NOMO-1 treated with dmso at 0.1 percent for 144 hours (cell line): Measurements from ENCODE around the gene DAZAP1.

Experiments
- DNase-seq: peaks from one replicate; lab custom pipeline; 2025; ENCODE audit not compliant: unreplicated experiment; lab: John Stamatoyannopoulos, UW

The DAZAP1 gene

GRCh38 chr19:1393841-1394240 is 13.5 kb upstream of the DAZAP1 start:
- no peak for DNase-seq

DNA sequence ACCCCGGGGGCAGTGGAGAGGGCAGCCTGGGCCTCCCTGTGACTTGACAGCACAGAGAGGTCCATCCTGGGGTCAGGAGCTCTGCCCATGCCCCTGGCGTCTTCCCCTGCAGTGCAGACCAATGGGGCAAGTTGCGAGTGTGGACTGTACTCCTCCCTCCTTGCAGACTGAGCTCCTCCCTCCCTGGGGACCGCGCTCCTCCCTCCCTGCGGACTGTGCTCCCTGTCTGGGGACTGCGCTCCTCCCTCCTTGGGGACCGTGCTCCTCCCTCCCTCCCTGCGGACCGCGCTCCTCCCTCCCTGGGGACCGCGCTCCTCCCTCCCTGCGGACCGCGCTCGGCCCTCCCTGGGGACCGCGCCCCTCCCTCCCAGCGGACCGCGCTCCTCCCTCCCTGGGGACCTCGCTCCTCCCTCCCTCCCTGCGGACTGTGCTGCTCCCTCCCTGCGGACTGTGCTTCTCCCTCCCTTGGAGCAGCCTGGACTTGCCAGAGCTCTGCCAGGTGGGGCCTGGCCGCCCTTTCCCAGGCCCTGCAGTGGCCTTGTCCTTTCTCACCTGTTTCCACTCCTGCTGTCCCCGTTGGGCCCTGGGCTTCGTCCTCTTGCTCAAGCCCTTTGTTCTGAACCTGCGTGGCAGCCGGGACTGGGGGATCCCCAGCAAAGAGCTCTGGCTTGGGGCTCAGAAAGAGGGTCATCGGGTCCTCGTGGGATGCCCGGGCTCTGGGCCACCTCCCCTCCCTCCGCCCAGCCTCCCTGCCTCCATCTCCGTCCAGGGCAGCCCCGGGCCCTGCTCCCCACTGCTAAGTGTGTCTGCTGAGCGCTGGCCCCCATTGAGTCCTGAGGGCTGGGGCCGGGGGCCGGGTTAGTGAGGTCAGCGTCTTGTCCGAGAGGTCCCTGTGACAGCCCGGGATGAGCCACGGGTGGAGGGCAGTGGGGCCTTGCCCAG is 12.9 kb upstream of the DAZAP1 start:
- no peak for DNase-seq

DNA sequence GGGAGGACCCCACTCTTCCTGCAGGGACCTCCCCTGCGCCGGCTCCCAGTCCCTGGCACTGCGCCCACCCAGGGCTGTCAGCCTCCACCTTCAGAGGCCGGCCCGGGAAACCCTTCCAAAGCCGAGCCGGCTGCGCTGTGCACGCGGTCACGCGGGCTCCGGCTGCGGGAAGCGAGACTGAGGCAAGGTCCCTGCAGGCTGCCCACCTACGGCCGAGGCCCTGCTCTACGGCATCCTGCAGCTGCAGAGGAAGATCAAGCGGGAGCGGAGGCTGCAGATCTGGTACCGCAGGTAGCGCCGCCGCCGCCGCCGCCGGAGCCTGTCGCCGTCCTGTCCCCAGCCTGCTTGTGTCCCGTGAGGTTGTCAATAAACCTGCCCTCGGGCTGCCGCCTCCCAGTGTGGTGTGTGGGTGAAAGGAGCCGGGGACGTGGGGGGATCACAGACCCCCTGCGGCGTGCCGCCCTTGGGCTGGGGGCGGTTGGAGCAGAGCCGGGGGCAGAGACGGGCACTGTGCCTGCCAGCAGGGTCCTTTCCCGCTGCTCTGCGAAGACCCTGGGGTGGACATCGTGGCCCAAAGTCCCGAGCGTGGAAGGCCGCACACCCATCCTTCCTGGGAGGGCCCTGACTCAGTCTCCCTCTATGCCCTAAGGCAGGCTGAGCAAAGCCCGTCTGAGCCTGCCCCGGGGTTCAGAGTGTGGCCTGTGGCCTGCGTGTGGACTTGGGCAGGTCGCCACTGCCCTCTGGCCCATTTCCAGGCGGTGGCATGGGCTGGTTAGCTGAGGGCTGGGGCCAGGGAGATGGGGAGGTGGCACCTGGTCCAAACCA is 12.0 kb upstream of the DAZAP1 start:
- no peak for DNase-seq

DNA sequence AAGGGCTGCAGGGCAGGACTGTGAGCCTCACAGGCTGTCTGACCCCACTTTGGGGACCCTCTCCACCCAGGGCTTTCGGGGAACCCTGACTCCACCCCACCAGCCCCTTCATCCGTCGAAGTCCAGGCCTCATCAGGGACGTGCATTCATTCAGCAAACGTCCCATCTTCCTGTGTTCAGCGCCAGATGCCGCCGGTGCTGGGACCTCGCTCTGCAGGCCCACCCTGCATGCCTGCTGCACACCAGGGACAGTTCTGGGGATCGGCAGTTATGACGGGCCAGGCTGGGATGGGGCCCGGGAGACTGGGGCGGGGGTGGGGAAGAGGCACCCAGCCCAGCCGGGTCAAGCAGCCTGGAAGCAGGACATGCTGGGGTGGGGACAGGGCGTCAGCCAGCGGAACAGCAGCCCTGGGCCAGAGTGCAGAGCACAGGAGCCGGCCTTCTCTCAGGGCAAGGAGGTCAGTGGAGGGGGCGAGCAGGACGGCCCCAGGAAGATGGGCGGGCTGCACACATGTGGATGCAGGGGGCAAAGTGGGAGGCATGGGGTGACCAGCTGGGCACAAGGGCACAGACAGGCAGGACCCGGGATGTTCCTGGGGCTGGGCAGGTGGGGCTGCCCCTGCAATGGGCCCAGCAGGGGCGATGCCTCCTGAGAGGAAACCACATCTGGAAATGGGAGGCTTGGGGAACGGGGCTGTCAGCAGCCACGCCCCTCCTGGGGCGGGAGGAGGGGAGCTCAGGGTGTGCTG is 11.2 kb upstream of the DAZAP1 start:
- DNase-seq, result no peak

DNA sequence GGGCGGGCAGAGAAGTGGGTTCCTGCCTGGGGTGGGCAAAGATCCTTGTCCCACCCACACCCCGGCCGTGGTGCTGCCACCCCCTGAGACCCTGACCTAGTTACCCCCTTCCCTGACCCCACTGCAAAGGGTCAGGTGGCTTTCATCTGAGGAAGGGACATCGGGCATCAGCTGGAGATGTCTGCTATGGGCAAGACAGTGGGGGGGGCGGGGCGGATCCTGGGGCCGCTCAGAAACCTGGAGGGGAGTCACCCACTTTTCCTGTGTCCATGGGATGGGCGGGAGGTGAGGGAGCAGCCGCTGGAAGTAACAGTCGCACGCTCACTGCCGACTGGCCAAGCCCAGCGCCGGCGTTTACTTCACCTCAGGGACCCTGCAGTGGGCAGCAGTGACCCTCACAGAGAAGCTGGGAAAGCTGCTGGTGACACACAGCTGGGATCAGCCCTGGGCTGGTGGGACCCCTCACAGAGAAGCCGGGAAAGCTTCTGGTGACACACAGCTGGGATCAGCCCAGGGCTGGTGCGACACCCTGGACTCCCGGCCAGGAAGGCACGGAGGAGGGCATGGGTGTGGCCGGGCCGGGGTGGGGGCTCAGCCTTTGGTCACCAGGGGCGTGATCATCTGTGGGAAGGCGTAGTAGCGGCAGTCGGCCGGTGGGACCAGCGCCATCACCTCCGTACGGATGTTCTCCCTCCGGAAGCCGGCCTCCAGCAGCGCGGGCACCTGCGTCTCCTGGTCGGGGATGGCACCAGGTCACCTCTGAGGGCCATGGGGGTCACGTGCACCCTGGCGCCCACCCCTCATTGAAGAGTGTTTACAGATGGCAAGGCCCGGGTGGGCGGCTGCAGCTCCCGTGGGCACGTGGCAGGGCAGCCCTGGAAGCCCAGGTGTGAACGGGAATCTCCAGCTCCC is 10.4 kb upstream of the DAZAP1 start:
- DNase-seq, result no peak

- DNase-seq, result no peak
These were observed 9.5 kb upstream of the DAZAP1 start for GRCh38 chr19:1397838-1398237.

GRCh38 chr19:1399079-1399478 is 8.3 kb upstream of the DAZAP1 start:
- DNase-seq, result no peak

GRCh38 chr19:1399745-1400144 is 7.6 kb upstream of the DAZAP1 start:
- DNase-seq, result no peak

GRCh38 chr19:1400281-1401137 is 6.9 kb upstream of the DAZAP1 start:
- DNase-seq, result peak; percentile 12

DNA sequence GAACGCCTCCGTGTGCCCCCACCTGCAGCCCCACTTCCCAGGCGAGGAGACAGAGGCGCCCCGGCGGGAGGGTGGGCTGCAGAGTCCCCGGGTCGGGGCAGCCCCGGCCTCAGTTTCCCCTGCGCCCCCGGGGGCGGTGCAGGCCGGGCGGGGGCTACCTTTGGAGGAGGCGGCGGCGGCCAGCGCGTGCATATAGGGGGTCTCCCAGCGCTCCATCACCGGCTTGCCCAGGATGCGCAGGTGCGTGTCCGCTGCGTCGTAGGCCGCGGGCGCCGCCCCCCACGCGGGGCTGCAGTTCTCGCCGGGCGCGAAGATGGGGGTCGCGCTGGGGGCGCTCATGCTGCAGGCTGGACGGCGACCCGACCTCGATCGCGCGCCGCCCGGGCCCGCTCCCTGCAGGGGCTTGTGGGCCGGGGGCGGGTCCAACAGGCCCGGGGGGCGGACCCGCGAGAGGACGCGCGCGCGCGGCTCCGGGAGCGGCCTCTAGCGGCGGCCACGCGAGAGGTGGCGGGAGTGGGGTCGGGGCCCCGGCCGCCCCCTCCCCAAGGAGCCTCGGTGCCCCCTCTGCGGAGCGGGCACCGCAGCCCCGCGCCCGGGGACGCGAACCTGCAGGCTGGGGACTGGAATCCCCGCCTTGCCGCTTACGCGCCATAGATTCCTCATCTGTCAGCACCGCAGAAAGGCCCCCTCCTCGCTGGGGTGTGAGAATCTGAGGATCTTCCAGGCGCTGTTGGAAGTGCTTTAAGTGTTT is 6.1 kb upstream of the DAZAP1 start, which contains the start of gene GAMT:
GAMT (minus strand) TSS at position 405 of the 751 bp plus-strand sequence; CDS start at position 339, 66 bp downstream.
- DNase-seq, result no peak

GRCh38 chr19:1401889-1402217 is 5.5 kb upstream of the DAZAP1 start:
- no peak for DNase-seq

DNA sequence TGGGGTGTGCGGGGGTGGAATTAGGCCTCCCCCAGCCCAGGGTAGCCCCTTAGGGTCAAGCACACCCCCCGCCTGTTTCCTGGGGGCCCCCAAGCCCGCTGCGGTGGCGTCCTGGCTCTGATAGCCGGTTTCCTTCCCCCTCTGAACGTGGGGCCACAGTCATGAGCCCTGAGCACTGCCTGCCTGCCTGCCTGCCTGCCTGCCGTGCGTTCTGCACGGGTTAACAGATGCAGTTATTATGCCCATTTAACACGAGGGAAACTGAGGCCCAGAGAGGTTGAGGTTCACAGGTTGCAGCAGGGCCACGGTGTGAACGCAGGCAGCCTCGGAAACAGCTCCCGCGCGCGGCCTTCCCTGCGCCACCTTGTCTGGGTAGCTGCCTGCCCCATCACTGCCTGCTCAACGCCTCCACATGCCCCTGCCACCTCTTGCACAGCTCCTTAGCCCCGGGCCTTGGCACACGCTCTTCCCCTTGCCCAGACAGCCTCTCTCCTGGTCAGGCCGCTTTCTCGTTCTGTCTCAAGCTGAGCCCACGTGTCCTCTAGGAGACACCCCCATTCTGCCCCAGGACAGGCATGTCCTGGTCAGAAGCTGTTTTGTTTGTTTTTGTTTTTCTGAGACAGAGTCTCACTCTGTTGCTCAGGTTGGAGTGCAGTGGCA is 4.8 kb upstream of the DAZAP1 start:
- DNase-seq, result no peak

GRCh38 chr19:1406774-1407527 is 435 bp upstream of the DAZAP1 start:
- peak; percentile 91 for DNase-seq

DNA sequence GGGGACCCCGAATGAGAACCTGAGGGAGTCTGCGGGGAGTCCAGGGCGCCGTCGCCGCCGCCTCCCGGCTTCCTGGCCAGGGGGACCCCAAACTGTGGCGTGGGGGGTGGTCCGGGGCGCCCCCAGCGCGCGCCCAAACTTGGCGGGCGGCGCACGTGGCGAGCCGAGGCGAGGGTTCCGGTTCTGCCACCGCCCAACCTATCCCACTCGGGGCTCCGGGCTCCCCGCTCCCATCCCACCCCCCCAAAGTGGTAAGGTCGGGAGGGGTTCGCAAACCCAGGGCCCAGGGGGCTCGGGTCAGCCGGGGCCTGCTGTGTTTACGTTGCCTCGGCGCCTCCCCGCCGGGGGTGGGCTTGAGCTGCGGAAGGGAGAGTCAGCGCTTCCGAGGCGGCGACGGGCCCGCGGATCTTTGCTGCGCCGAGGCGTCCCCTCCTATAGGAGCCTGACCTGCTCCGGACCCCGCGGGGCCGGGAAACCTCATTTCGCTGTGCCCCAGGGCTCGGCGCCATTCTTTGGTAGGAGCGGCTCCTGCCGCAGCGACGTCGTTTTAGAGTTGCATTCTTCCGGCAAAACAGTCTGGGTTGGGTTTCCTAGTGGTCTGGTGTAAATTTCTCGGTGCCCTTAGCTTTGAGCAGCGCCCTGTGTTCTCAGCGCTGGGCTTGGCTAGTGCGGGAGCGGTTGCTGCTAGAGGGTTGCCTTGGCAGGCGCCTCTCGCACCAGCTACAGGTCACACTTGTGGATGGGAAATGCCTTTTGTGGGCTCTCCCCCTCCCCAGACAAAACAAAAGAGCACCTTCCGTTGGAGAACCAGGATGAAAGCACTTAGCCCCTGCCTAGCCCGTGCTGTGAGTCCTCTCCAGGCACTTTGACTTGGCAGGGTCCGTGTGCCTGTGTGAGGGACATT is 1.2 kb downstream of the DAZAP1 start:
- DNase-seq, result peak; percentile 21

DNA sequence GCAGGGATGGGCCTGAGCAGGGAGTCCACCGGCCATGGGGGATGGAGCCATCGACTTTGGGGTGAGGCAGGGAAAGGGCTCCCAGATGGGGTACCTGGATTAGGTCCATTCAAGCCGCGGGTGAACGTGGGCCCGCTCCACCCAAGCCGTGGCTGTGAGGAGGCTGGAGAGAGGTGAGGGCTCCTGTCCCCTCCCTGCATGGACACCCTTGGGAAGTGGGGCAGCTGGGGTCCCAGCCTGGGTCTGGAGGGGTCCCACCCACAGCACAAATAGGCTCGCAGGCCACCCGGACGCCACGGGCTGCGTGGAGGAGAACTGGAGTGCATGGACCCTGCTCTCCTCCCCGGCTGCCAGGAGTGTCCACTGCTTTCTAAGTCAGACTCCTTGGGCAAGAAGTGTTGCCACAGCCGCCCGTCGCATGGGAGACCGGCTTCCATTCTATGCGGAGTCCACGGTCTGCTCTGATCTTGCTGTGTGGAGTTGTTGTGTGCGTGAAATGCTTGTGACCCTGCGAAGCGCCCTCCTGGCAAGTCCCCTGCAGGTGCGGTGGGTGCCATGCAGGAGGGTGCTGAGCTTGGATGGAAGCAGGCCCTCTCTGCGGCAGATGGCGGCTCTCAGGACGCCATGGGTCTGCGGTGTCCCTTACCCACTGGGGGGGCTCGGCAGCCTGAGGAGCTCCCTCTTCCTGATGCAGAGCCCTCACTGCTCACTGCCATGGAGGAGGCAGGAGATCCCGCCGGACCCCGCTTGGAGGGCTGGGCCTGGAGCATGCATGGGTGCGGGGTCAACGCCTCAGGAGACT is 2.0 kb downstream of the DAZAP1 start:
- DNase-seq, result no peak
